SK-N-SH (cell line): ENCODE results near the gene PRXL2B. TPM values are rescaled to one million over a fixed set of nuclear protein-coding genes. Genes with fewer than 3 reads are reported as not detected.

Source experiments
- CTCF ChIA-PET: fragments of 300-600, 350-600 bp; formaldehyde crosslinking; extraction: SDS; loops from one replicate; lab custom pipeline; 2021; lab: Yijun Ruan, JAX
- POLR2A ChIA-PET: fragments of 350-600 bp; sonication (Branson Sonifier 250); formaldehyde crosslinking; extraction: SDS; loops from one replicate; lab custom pipeline; 2020; ENCODE audit warnings: antibody characterized with exemption, inconsistent platforms; lab: Yijun Ruan, JAX
- DNase-seq: peaks from one replicate; pipeline ENCODE4 v3.0.0; 2012
- H2AFZ ChIP-seq: fragments of 200-600 bp; sonication (generic); 2 replicates; pipeline ENCODE4 v1.8.1; 2016; ENCODE audit warnings: antibody characterized with exemption, mild to moderate bottlenecking, low read depth
- H3F3A ChIP-seq: fragments of 200-600 bp; sonication (generic); replicated peaks from 2 replicates; pipeline ENCODE3; 2016; ENCODE audit warnings: antibody characterized with exemption, mild to moderate bottlenecking; ENCODE audit not compliant: insufficient read depth
- H3K27ac ChIP-seq, 2 experiments: fragments of 200-500 bp in 1 of 2; fragments of 200-600 bp in 1 of 2; sonication (Bioruptor generic) in 1 of 2; sonication (generic), shearing (Covaris generic) in 1 of 2; 2 replicates each; pipeline versions ENCODE4 v1.5.1 to v1.6.1; 2014 to 2016; ENCODE audit warnings: low read depth in 2 of 2, inconsistent platforms in 1 of 2, low read length in 1 of 2, mild to moderate bottlenecking in 1 of 2, mixed read lengths in 1 of 2
- H3K27me3 ChIP-seq: fragments of 200-600 bp; sonication (generic), shearing (Covaris generic); 2 replicates; pipeline ENCODE4 v1.6.1; 2016; ENCODE audit warnings: mixed run types; ENCODE audit not compliant: insufficient read depth
- H3K36me3 ChIP-seq, 2 experiments: fragments of 200-500 bp in 1 of 2; fragments of 200-600 bp in 1 of 2; sonication (Bioruptor generic) in 1 of 2; sonication (generic) in 1 of 2; replicated peaks in 1 of 2; 2 replicates each; pipeline versions ENCODE3 to v1.5.1; 2014 to 2016; ENCODE audit warnings: low read length in 1 of 2, mild to moderate bottlenecking in 1 of 2; ENCODE audit not compliant: insufficient read depth in 2 of 2, control insufficient read depth in 1 of 2
- H3K4me1 ChIP-seq, 2 experiments: fragments of 200-500 bp in 1 of 2; fragments of 200-600 bp in 1 of 2; sonication (Bioruptor generic) in 1 of 2; sonication (generic), shearing (Covaris generic) in 1 of 2; 2 replicates each; pipeline versions ENCODE4 v1.5.1 to v1.6.1; 2014 to 2016; ENCODE audit warnings: low read depth in 1 of 2, low read length in 1 of 2, mixed run types in 1 of 2; ENCODE audit not compliant: insufficient read depth in 2 of 2, control insufficient read depth in 1 of 2
- H3K4me2 ChIP-seq: fragments of 200-600 bp; sonication (generic), shearing (Covaris generic); 2 replicates; pipeline ENCODE4 v1.6.1; 2017; ENCODE audit warnings: mixed run types
- H3K4me3 ChIP-seq, 2 experiments: fragments of 200-500 bp in 1 of 2; fragments of 200-600 bp in 1 of 2; sonication (Bioruptor generic) in 1 of 2; sonication (generic), shearing (Covaris generic) in 1 of 2; 2 replicates each; pipeline versions ENCODE4 v1.5.1 to v1.8.1; 2014 to 2016; ENCODE audit warnings: low read depth in 2 of 2, inconsistent platforms in 1 of 2, low read length in 1 of 2, mild to moderate bottlenecking in 1 of 2, mixed read lengths in 1 of 2, moderate library complexity in 1 of 2
- H3K79me2 ChIP-seq: fragments of 200-600 bp; sonication (generic); 2 replicates; pipeline ENCODE4 v1.8.1; 2017; ENCODE audit warnings: mild to moderate bottlenecking; ENCODE audit not compliant: insufficient read depth
- H3K9ac ChIP-seq: fragments of 200-600 bp; sonication (generic); 2 replicates; pipeline ENCODE4 v1.6.1; 2017; ENCODE audit warnings: mixed run types
- H3K9me2 ChIP-seq: fragments of 200-600 bp; sonication (generic); 2 replicates; pipeline ENCODE4 v1.6.1; 2017; ENCODE audit warnings: mixed run types
- H3K9me3 ChIP-seq: fragments of 200-600 bp; sonication (generic); 2 replicates; pipeline ENCODE4 v1.6.1; 2017; ENCODE audit warnings: mixed run types, mild to moderate bottlenecking, moderate library complexity
- H4K20me1 ChIP-seq: fragments of 200-600 bp; sonication (generic); 2 replicates; pipeline ENCODE4 v1.6.1; 2017; ENCODE audit warnings: mild to moderate bottlenecking, mixed run types; ENCODE audit not compliant: insufficient read depth
- ELF1 ChIP-seq: IDR thresholded peaks from 2 replicates; pipeline ENCODE4 v1.4.0; 2012
- EP300 ChIP-seq, 2 experiments: IDR thresholded peaks; 2 replicates each; pipeline versions ENCODE4 v1.4.0 to v1.6.1; 2012; ENCODE audit warnings: borderline replicate concordance in 1 of 2, low read depth in 1 of 2, low read length in 1 of 2
- EZH2phosphoT487 ChIP-seq: fragments of 200-600 bp; sonication (generic); IDR thresholded peaks from 2 replicates; pipeline ENCODE4 v1.6.1; 2017; ENCODE audit warnings: low read depth, mixed run types, mild to moderate bottlenecking, antibody characterized with exemption, moderate library complexity, borderline replicate concordance
- FOSL2 ChIP-seq: IDR thresholded peaks from 2 replicates; pipeline ENCODE4 v1.4.0; 2012; ENCODE audit warnings: low read depth, mild to moderate bottlenecking, moderate library complexity, borderline replicate concordance
- FOXJ3 ChIP-seq: sonication (generic); formaldehyde crosslinking; IDR thresholded peaks from 2 replicates; pipeline ENCODE4 v1.5.1; 2020; ENCODE audit warnings: mild to moderate bottlenecking, missing genetic modification reagents
- GABPA ChIP-seq: IDR thresholded peaks from 2 replicates; pipeline ENCODE4 v1.4.0; 2012; ENCODE audit warnings: low read depth, mild to moderate bottlenecking
- GATA2 ChIP-seq: sonication (generic); formaldehyde crosslinking; IDR thresholded peaks from 2 replicates; pipeline ENCODE4 v1.5.0; 2020; ENCODE audit warnings: mild to moderate bottlenecking, missing genetic modification reagents
- MEF2A ChIP-seq: IDR thresholded peaks from 2 replicates; pipeline ENCODE4 v1.4.0; 2012; ENCODE audit warnings: low read depth, borderline replicate concordance
- NFIC ChIP-seq: IDR thresholded peaks from 2 replicates; pipeline ENCODE4 v1.4.0; 2012; ENCODE audit warnings: borderline replicate concordance
- NRF1 ChIP-seq: IDR thresholded peaks from 2 replicates; pipeline ENCODE4 v1.6.1; 2012; ENCODE audit warnings: low read depth, mild to moderate bottlenecking, low read length
- POLR2AphosphoS5 ChIP-seq: IDR thresholded peaks from 2 replicates; pipeline ENCODE4 v1.6.1; 2012; ENCODE audit warnings: low read depth, low read length
- RFX5 ChIP-seq: IDR thresholded peaks from 2 replicates; pipeline ENCODE4 v1.6.1; 2012; ENCODE audit warnings: mild to moderate bottlenecking, improper control_type of control experiment, low read length
- SMC3 ChIP-seq: IDR thresholded peaks from 2 replicates; pipeline ENCODE4 v1.6.1; 2012; ENCODE audit warnings: low read depth, low read length, improper control_type of control experiment
- TAF1 ChIP-seq: IDR thresholded peaks from 2 replicates; pipeline ENCODE4 v1.6.1; 2012; ENCODE audit warnings: low read depth, mild to moderate bottlenecking, low read length, moderate library complexity, borderline replicate concordance
- TEAD4 ChIP-seq: IDR thresholded peaks from 2 replicates; pipeline ENCODE4 v1.4.0; 2012; ENCODE audit warnings: mild to moderate bottlenecking, borderline replicate concordance; ENCODE audit not compliant: insufficient read depth
- WGBS: methylation state at CpG from one replicate; pipeline ENCODE4 v1.1.6; 2017; ENCODE audit warnings: low lambda C conversion rate; 5-methylcytosine and 5-hydroxymethylcytosine counted together
- polyA plus RNA-seq, 3 experiments: library from polyadenylated mRNA; depleted of rRNA; stranded (reverse); fragments of >200 nt; gene quantifications; 2 replicates each; pipeline ENCODE4 v1.2.3, GENCODE V29; 2012
- TF ChIP-seq, protein P1 (sequence below): IDR thresholded peaks from 2 replicates; pipeline ENCODE4; 2012
- TF ChIP-seq, protein P2 (sequence below): IDR thresholded peaks from 2 replicates; pipeline ENCODE4 v1.4.0; 2012; ENCODE audit warnings: low read depth, borderline replicate concordance
- TF ChIP-seq, protein P3 (sequence below): IDR thresholded peaks from 2 replicates; pipeline ENCODE4 v1.4.0; 2012; ENCODE audit warnings: low read depth, borderline replicate concordance

PRXL2B gene
- polyA plus RNA-seq, 1 of the 3 experiments (the other 2 are of a cell fraction), result 33.7 TPM

DNA sequence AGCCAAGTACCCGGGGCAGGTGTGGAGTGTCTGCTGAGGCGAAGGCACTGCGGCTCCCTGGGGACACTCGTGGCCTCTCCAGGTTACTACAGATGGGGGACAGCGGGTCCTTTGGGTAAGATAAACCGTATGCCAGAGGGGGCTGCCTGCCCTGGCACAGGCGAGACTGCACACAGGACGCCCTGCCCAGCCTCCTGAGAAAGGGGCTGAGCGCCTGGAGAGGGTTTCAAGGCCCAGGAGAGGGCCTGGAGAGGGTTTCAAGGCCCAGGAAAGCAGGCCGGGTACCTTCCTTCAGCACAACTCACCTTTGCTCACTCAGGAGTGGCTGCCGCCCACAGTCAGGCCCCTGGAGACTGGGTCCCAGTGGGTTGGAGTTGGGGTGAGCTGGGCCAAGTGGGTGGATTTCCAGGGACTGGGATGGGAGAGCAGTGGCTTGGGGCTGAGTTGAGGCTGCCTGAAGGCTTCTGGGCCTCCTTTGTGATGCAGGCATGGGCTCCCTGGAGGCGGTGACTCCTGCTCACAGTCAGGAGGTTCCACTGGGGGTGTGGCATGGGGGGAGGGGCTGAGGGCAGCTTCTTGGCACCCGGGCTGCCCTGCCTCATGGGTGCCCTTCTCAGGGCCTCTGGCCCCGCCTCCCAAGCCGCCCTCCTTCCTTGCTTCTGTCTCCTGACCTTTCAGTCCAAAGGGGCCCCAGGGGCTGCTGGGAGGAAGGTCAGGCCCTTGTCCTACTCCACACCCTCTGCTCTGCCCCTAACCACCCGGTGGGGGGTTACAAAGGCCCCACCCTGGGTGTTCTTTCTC lies 46.2 kb downstream of the PRXL2B start, which contains the start of gene MMEL1:
Gene MMEL1, minus strand, starts transcription at position 456 of the 801 bp plus-strand sequence. CDS start 3,532 bp downstream, outside the sequence.
- TF ChIP-seq, protein P1, sequence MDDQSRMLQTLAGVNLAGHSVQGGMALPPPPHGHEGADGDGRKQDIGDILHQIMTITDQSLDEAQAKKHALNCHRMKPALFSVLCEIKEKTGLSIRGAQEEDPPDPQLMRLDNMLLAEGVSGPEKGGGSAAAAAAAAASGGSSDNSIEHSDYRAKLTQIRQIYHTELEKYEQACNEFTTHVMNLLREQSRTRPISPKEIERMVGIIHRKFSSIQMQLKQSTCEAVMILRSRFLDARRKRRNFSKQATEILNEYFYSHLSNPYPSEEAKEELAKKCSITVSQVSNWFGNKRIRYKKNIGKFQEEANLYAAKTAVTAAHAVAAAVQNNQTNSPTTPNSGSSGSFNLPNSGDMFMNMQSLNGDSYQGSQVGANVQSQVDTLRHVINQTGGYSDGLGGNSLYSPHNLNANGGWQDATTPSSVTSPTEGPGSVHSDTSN, result no peak
- TF ChIP-seq GABPA, result no peak
- no peak for TF ChIP-seq SMC3
- no peak for TF ChIP-seq ELF1
- no peak for TF ChIP-seq MEF2A
- TF ChIP-seq RFX5, result no peak
- TF ChIP-seq NFIC, result no peak
- TF ChIP-seq FOXJ3 (CRISPR knock-in tag), result no peak
- TF ChIP-seq FOSL2, result no peak
- no peak for TF ChIP-seq TAF1
- TF ChIP-seq POLR2AphosphoS5, result no peak
- TF ChIP-seq TEAD4, result no peak
- TF ChIP-seq, protein P2, sequence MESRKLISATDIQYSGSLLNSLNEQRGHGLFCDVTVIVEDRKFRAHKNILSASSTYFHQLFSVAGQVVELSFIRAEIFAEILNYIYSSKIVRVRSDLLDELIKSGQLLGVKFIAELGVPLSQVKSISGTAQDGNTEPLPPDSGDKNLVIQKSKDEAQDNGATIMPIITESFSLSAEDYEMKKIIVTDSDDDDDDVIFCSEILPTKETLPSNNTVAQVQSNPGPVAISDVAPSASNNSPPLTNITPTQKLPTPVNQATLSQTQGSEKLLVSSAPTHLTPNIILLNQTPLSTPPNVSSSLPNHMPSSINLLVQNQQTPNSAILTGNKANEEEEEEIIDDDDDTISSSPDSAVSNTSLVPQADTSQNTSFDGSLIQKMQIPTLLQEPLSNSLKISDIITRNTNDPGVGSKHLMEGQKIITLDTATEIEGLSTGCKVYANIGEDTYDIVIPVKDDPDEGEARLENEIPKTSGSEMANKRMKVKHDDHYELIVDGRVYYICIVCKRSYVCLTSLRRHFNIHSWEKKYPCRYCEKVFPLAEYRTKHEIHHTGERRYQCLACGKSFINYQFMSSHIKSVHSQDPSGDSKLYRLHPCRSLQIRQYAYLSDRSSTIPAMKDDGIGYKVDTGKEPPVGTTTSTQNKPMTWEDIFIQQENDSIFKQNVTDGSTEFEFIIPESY, result no peak
- no peak for TF ChIP-seq GATA2 (CRISPR knock-in tag)
- TF ChIP-seq EP300 (IDR thresholded peaks at IDR 0.05; ENCODE audit: borderline replicate concordance in 1 of 2, low read depth in 1 of 2, low read length in 1 of 2), result no peak
- TF ChIP-seq NRF1, result no peak
- no peak for TF ChIP-seq EZH2phosphoT487
- TF ChIP-seq, protein P3, sequence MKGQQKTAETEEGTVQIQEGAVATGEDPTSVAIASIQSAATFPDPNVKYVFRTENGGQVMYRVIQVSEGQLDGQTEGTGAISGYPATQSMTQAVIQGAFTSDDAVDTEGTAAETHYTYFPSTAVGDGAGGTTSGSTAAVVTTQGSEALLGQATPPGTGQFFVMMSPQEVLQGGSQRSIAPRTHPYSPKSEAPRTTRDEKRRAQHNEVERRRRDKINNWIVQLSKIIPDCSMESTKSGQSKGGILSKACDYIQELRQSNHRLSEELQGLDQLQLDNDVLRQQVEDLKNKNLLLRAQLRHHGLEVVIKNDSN, result no peak
- Histone ChIP-seq H3K9me2 (no peaks in the 10 kb centered on the region), H3K9ac (no peak within 1 kb of the TSS), H3K9me3 (no peaks in the 10 kb centered on the region), H3K4me1 (no peaks in the 10 kb centered on the region), H3F3A (peaks cover 5% of the 10 kb centered on the region), H4K20me1 (no peaks in the 10 kb centered on the region), H2AFZ (no peak within 1 kb of the TSS), H3K27me3 (peaks cover 12% of the 10 kb centered on the region; the same call in 1 of the 2 replicates), H3K36me3 (no peaks in the 10 kb centered on the region), H3K79me2 (no peaks in the 10 kb centered on the region), H3K27ac (no peak within 1 kb of the TSS), H3K4me2 (no peak within 1 kb of the TSS), H3K4me3 (no peak within 1 kb of the TSS)
- POLR2A ChIA-PET, result no interaction called here
- no peak for DNase-seq
- CTCF ChIA-PET, result interaction anchor here (0.6 kb wide), 1 partner anchor 10 kb away, joined by 4 read pairs; no protein-coding TSS in a partner anchor
- 62% methylated on average over 6 of the region's 16 CpGs for WGBS
